ENCODE results near the gene TTC19.

TTC19 gene

DNA sequence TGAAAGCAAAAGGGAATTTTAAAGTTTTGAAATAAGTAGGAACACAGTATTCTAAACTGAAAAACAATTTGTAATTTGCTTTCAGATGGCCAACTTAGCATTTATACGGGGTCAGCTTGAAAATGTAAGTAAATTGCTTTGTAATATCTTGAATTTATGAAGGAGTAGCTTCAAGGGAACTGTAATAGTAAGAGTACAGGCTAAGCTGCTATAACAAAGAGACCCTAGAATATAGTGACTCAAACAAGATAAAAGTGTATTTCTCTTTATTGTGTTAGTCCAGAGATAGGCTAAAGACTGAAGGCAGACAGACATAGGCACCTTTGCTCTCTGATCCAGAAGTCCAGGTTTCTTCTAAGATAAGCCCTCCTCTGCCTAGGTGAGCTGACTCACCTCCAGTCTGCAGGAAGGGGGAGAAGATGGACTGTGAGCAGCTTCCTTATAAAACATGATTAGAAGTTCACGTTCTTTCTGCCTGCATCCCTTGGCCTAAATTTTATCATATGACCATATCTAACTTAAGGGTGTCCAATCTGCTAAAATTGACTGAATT lies 3.2 kb downstream of the TTC19 start:
- H3K4me3 ChIP-seq (replicated peaks in 1 of 2; ENCODE audit: low read depth in 2 of 2, low read length in 2 of 2), result no peak overlapping the region
- TF ChIP-seq, protein P1, sequence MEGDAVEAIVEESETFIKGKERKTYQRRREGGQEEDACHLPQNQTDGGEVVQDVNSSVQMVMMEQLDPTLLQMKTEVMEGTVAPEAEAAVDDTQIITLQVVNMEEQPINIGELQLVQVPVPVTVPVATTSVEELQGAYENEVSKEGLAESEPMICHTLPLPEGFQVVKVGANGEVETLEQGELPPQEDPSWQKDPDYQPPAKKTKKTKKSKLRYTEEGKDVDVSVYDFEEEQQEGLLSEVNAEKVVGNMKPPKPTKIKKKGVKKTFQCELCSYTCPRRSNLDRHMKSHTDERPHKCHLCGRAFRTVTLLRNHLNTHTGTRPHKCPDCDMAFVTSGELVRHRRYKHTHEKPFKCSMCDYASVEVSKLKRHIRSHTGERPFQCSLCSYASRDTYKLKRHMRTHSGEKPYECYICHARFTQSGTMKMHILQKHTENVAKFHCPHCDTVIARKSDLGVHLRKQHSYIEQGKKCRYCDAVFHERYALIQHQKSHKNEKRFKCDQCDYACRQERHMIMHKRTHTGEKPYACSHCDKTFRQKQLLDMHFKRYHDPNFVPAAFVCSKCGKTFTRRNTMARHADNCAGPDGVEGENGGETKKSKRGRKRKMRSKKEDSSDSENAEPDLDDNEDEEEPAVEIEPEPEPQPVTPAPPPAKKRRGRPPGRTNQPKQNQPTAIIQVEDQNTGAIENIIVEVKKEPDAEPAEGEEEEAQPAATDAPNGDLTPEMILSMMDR (IDR thresholded peaks at IDR 0.05; ENCODE audit: low read depth, low read length), result no peak
- DNase-seq (ENCODE audit: low read depth in 2 of 2), result no peak

DNA sequence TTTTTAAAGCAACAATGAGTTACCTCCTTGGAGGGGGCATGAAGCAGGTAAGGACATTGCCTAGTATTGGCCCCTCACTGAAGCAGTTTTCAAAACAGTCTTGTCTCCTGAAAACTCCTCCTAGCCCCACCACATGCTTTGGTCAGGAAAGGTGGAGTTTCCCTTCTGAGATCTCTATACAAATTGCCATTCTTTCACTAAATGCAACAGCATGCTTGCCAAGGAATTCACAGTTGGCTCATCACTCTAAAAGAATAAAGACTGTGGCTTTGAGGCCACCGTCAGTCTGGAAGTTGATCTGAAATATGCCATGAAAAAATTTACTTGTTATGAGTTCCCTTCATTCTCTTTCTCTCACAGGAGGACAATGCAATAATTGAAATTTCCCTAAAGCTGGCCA lies 4.2 kb downstream of the TTC19 start:
- DNase-seq (ENCODE audit: low read depth in 2 of 2), result peak; percentile 37 to 44
- TF ChIP-seq, protein P1 (IDR thresholded peaks at IDR 0.05; ENCODE audit: low read depth, low read length), result no peak
- no peak overlapping the region for H3K4me3 ChIP-seq (replicated peaks in 1 of 2; ENCODE audit: low read depth in 2 of 2, low read length in 2 of 2)

DNA sequence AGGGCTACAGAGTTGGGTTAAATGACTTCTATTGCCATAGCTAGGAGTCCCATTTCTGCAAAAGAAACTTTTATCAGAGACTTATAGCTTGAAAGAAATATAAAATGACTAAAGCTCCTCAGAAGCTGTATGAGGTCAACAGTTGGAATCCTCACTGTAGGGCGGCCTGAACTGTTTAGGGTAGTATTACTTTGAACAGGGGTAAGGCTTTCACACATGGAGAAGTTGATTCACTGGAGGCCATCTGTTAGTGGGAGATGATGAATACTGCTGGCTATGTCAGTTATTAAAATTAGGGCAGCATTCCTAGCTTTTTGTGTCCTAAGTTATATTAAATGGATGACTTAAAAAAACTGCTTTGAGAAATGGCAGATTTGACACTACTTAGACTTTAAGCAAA lies 6.0 kb downstream of the TTC19 start:
- no peak for DNase-seq (ENCODE audit: low read depth in 2 of 2)
- no peak overlapping the region for H3K4me3 ChIP-seq (replicated peaks in 1 of 2; ENCODE audit: low read depth in 2 of 2, low read length in 2 of 2)
- TF ChIP-seq, protein P1 (IDR thresholded peaks at IDR 0.05; ENCODE audit: low read depth, low read length), result no peak

DNA sequence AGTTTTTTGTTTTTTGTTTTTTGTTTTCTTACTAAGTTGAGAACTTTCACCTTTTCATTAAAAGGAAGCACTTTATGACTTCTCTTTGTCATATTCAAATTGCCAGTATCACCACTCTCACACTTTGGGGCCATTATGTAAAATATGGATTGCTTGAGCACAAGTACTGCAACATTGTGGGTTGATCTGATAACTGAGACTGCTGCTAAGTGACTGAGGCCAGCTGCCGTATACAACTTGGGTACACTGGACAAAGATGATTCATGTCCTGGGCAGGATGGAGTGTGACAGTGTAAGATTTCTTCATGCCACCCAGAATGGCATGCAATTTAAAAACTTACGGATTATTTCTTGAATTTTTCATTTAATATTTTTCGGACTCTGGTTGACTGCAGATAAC lies 7.8 kb downstream of the TTC19 start:
- TF ChIP-seq, protein P1 (IDR thresholded peaks at IDR 0.05; ENCODE audit: low read depth, low read length), result no peak
- no peak overlapping the region for H3K4me3 ChIP-seq (replicated peaks in 1 of 2; ENCODE audit: low read depth in 2 of 2, low read length in 2 of 2)
- no peak for DNase-seq (ENCODE audit: low read depth in 2 of 2)

DNA sequence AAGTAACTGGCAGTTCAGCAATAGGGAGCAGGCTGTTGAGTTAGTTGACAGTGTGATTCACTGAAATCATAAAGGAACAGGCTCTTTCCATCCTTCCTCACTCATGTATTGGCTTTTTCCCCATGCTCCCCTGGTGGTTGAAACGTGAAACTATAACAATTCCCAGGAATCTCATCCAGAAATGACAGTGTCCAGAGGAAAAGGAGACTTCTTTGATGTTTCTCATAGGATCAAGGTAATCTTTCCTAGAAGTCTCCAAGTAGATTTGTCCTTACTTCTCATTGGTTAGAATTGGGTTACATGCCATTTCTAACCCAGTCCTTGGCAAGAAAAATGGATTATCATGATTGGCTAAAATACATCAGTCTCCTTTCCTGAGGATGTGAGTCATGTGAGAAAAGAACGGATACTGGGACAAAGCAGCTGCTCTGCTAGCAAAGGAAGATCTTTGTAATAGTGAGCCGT lies 14.4 kb downstream of the TTC19 start:
- TF ChIP-seq, protein P1 (IDR thresholded peaks at IDR 0.05; ENCODE audit: low read depth, low read length), result peak; percentile 76
- H3K4me3 ChIP-seq (replicated peaks in 1 of 2; ENCODE audit: low read depth in 2 of 2, low read length in 2 of 2), result no peak overlapping the region
- DNase-seq (ENCODE audit: low read depth in 2 of 2), result peak; percentile 83 to 91

DNA sequence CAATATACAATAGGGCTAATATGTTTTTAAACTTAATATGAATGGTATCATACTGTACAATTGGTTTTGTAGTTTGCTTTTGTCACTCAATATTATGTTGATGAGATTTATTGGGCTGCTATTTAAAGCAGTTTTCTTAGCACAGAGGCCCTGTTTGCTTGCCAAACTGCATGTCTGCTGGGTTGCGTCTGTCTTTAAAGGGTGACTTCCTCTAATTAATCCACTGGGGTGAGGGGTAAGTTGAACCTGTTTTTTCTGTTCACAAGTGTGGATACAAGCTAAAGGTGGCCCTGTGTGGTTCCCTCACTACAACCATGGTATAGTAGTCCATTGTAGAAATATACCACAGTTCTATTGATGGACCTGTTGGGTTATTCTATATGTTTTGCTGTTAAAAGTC lies 19.7 kb downstream of the TTC19 start:
- H3K4me3 ChIP-seq (replicated peaks in 1 of 2; ENCODE audit: low read depth in 2 of 2, low read length in 2 of 2), result no peak overlapping the region
- TF ChIP-seq, protein P1 (IDR thresholded peaks at IDR 0.05; ENCODE audit: low read depth, low read length), result no peak
- DNase-seq (ENCODE audit: low read depth in 2 of 2), result no peak

DNA sequence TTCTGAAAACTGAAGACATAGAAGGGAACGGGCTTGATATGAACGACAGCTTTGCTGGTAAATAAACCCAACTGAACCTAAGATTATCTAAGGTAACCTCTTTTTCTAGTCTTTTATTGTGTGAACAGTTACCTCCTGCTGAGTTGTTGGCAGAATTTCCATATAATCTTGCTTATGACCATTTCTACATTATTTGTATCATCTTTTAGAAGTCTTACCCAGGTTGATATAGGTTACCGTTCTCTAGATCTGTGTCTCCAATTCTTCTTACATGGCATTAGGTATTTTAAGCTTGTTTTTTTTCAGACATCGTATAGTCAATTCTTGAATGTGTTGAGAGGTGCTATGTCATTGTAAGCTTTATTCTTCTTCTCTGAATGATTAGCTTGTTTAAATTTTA lies 24.3 kb downstream of the TTC19 start:
- DNase-seq (ENCODE audit: low read depth in 2 of 2), result no peak
- H3K4me3 ChIP-seq (replicated peaks in 1 of 2; ENCODE audit: low read depth in 2 of 2, low read length in 2 of 2), result no peak overlapping the region
- TF ChIP-seq, protein P1 (IDR thresholded peaks at IDR 0.05; ENCODE audit: low read depth, low read length), result no peak
